GM23338 (cell line): ENCODE results near the gene SPATC1L. TPM values are rescaled to one million over a fixed set of nuclear protein-coding genes. Genes with fewer than 3 reads are reported as not detected.

Experiments
- ATAC-seq: fragments of 200-7000 bp; cut with Tn5 transposase; 3 replicates; pipeline ENCODE4 v1.9.1; 2020
- DNase-seq: peaks from one replicate; pipeline ENCODE4 v3.0.0-alpha.2; 2015; ENCODE audit warnings: low spot score
- H2AFZ ChIP-seq: fragments of 200-600 bp; sonication (generic); 2 replicates; pipeline ENCODE4 v1.8.0; 2016; ENCODE audit warnings: antibody characterized with exemption, mild to moderate bottlenecking, moderate library complexity
- H3F3A ChIP-seq: fragments of 200-600 bp; sonication (generic); replicated peaks from 2 replicates; pipeline ENCODE4 v1.8.0; 2017; ENCODE audit warnings: antibody characterized with exemption, mixed run types, low read depth
- H3K27ac ChIP-seq: fragments of 200-600 bp; sonication (generic); 2 replicates; pipeline ENCODE4 v1.6.1; 2016; ENCODE audit warnings: low read depth
- H3K27me3 ChIP-seq: fragments of 200-600 bp; sonication (generic); 2 replicates; pipeline ENCODE4 v1.8.0; 2016; ENCODE audit warnings: mild to moderate bottlenecking, mixed run types, moderate library complexity; ENCODE audit not compliant: insufficient read depth
- H3K36me3 ChIP-seq: fragments of 200-600 bp; sonication (generic); 2 replicates; pipeline ENCODE4 v1.8.0; 2016; ENCODE audit warnings: mild to moderate bottlenecking; ENCODE audit not compliant: insufficient read depth
- H3K4me1 ChIP-seq: fragments of 200-600 bp; sonication (generic); 2 replicates; pipeline ENCODE4 v1.8.0; 2016; ENCODE audit warnings: mild to moderate bottlenecking, moderate library complexity; ENCODE audit not compliant: insufficient read depth
- H3K4me2 ChIP-seq: fragments of 200-600 bp; sonication (generic); 2 replicates; pipeline ENCODE4 v1.7.1; 2017; ENCODE audit warnings: mixed run types
- H3K4me3 ChIP-seq: fragments of 200-600 bp; sonication (generic); 2 replicates; pipeline ENCODE4 v1.6.1; 2016; ENCODE audit warnings: mixed run types
- H3K79me2 ChIP-seq: fragments of 200-600 bp; sonication (generic); replicated peaks from 2 replicates; pipeline ENCODE4 v1.8.0; 2017; ENCODE audit warnings: mild to moderate bottlenecking; ENCODE audit not compliant: insufficient read depth
- H3K9me2 ChIP-seq: fragments of 200-600 bp; sonication (generic); 2 replicates; pipeline ENCODE4 v1.8.0; 2017; ENCODE audit not compliant: insufficient read depth
- H4K20me1 ChIP-seq: fragments of 200-600 bp; sonication (generic); replicated peaks from 2 replicates; pipeline ENCODE4 v1.8.0; 2017; ENCODE audit warnings: mild to moderate bottlenecking; ENCODE audit not compliant: insufficient read depth
- H3K27ac Mint-ChIP-seq: 2 replicates; pipeline ENCODE4 v1.8.0; 2020; ENCODE audit warnings: inconsistent platforms, mild to moderate bottlenecking, moderate library complexity, mixed read lengths
- H3K27me3 Mint-ChIP-seq: 3 replicates; pipeline ENCODE4 v1.8.0; 2022; ENCODE audit warnings: low read depth, mild to moderate bottlenecking, moderate library complexity, mixed read lengths, inconsistent platforms; ENCODE audit not compliant: insufficient read depth, poor library complexity
- H3K36me3 Mint-ChIP-seq: 3 replicates; pipeline ENCODE4 v1.8.0; 2021; ENCODE audit warnings: low read depth, mild to moderate bottlenecking, inconsistent platforms, moderate library complexity, mixed read lengths
- H3K4me1 Mint-ChIP-seq: 3 replicates; pipeline ENCODE4 v1.8.0; 2020; ENCODE audit warnings: mild to moderate bottlenecking, inconsistent platforms, mixed read lengths
- H3K4me3 Mint-ChIP-seq: 3 replicates; pipeline ENCODE4 v1.8.0; 2021; ENCODE audit warnings: moderate library complexity, mild to moderate bottlenecking, inconsistent platforms, mixed read lengths
- H3K9me3 Mint-ChIP-seq: 3 replicates; pipeline ENCODE4 v1.8.0; 2020; ENCODE audit warnings: moderate library complexity, mild to moderate bottlenecking, inconsistent platforms, mixed read lengths
- CREB1 ChIP-seq: fragments of 250-450 bp; sonication (Bioruptor Pico); IDR thresholded peaks from 2 replicates; pipeline ENCODE4 v1.5.0; 2020; ENCODE audit warnings: low read depth, mild to moderate bottlenecking, moderate library complexity
- EZH2 ChIP-seq: fragments of 200-600 bp; sonication (generic); IDR thresholded peaks from one replicate; pipeline ENCODE4 v1.8.0; 2017; ENCODE audit warnings: antibody characterized with exemption, mild to moderate bottlenecking, low read depth; ENCODE audit not compliant: unreplicated experiment
- EZH2phosphoT487 ChIP-seq: fragments of 200-600 bp; sonication (generic); IDR thresholded peaks from one replicate; pipeline ENCODE4 v1.8.1; 2018; ENCODE audit warnings: antibody characterized with exemption; ENCODE audit not compliant: unreplicated experiment
- JUNB ChIP-seq: IDR thresholded peaks from one replicate; pipeline ENCODE4 v1.6.1; 2016; ENCODE audit warnings: antibody characterized with exemption; ENCODE audit not compliant: unreplicated experiment
- NANOG ChIP-seq: IDR thresholded peaks from 2 replicates; pipeline ENCODE4 v1.6.1; 2016; ENCODE audit warnings: antibody characterized with exemption, borderline replicate concordance
- POLR2AphosphoS5 ChIP-seq: IDR thresholded peaks from 2 replicates; pipeline ENCODE4 v1.6.1; 2016; ENCODE audit warnings: antibody characterized with exemption, low read depth
- STAT1 ChIP-seq: IDR thresholded peaks from one replicate; pipeline ENCODE4 v1.6.1; 2016; ENCODE audit warnings: antibody characterized with exemption; ENCODE audit not compliant: unreplicated experiment
- ZNF114 ChIP-seq: fragments of 250-450 bp; sonication (Bioruptor Pico); IDR thresholded peaks from 2 replicates; pipeline ENCODE4 v1.5.0; 2020; ENCODE audit warnings: mild to moderate bottlenecking, moderate library complexity
- ZNF331 ChIP-seq: fragments of 250-450 bp; sonication (Bioruptor Pico); IDR thresholded peaks from 2 replicates; pipeline ENCODE4 v1.5.0; 2020; ENCODE audit warnings: low read depth, mild to moderate bottlenecking, moderate library complexity
- ZNF462 ChIP-seq: fragments of 250-450 bp; sonication (Bioruptor Pico); IDR thresholded peaks from 2 replicates; pipeline ENCODE4 v1.5.0; 2020; ENCODE audit warnings: mild to moderate bottlenecking, moderate library complexity
- polyA plus RNA-seq: library from polyadenylated mRNA; unstranded; fragments of >200 nt; fragmentation: Nextera tagmentation; extraction: Ambion mirVana; gene quantifications from 2 replicates; pipeline ENCODE4 v1.2.1, GENCODE V29; 2016
- total RNA-seq: library from RNA; depleted of rRNA; stranded (reverse); fragments of >200 nt; shearing (Covaris generic); gene quantifications from 2 replicates; pipeline ENCODE4 v1.2.3, GENCODE V29; 2014
- TF ChIP-seq, protein P1 (sequence below): IDR thresholded peaks from 2 replicates; pipeline ENCODE4 v1.6.1; 2016; ENCODE audit warnings: antibody characterized with exemption
- TF ChIP-seq, protein P2 (sequence below), 2 experiments: fragments of 200-600 bp in 1 of 2; sonication (generic) in 1 of 2; conservative IDR thresholded peaks; 2 replicates each; pipeline versions ENCODE4 v1.5.1 to v1.6.1; 2016 to 2017; ENCODE audit warnings: antibody characterized with exemption in 2 of 2, low read depth in 2 of 2, mild to moderate bottlenecking in 2 of 2, moderate library complexity in 1 of 2
- TF ChIP-seq, protein P3 (sequence below): IDR thresholded peaks from one replicate; pipeline ENCODE4 v1.6.1; 2018; ENCODE audit warnings: antibody characterized with exemption; ENCODE audit not compliant: unreplicated experiment

Gene SPATC1L
- total and polyA plus RNA-seq, 2 experiments from 2014 or later, result 37.6 to 70.2 TPM

GRCh38 chr21:46226146-46226545, 41.9 kb upstream of the SPATC1L start:
- Mint-ChIP-seq H3K27ac (no peak overlapping the region), H3K36me3 (peaks cover 60% of the 10 kb centered on the region), H3K27me3 (peaks cover 6% of the 10 kb centered on the region), H3K9me3 (peaks cover 42% of the 10 kb centered on the region), H3K4me3 (peak overlapping the region; percentile 9; the same call in 1 of the 3 replicates), H3K4me1 (peaks cover 23% of the 10 kb centered on the region)
- H3K36me3 ChIP-seq, result peaks cover 22% of the 10 kb centered on the region
- no peak for ATAC-seq
- H3K27ac ChIP-seq, result no peak overlapping the region
- H3K79me2 ChIP-seq, result peaks cover 89% of the 10 kb centered on the region
- no peak for DNase-seq
- H4K20me1 ChIP-seq, result peaks cover 37% of the 10 kb centered on the region
- peaks cover 1% of the 10 kb centered on the region; the same call in 1 of the 2 replicates for H3K9me2 ChIP-seq
- TF ChIP-seq JUNB (no peak), CREB1 (CRISPR knock-in tag) (no peak), EZH2 (no peak), NANOG (no peak), ZNF114 (CRISPR knock-in tag) (no peak), STAT1 (no peak), ZNF462 (CRISPR knock-in tag) (no peak), POLR2AphosphoS5 (no peak), EZH2phosphoT487 (no peak), ZNF331 (CRISPR knock-in tag) (no peak)
- TF ChIP-seq, protein P1, sequence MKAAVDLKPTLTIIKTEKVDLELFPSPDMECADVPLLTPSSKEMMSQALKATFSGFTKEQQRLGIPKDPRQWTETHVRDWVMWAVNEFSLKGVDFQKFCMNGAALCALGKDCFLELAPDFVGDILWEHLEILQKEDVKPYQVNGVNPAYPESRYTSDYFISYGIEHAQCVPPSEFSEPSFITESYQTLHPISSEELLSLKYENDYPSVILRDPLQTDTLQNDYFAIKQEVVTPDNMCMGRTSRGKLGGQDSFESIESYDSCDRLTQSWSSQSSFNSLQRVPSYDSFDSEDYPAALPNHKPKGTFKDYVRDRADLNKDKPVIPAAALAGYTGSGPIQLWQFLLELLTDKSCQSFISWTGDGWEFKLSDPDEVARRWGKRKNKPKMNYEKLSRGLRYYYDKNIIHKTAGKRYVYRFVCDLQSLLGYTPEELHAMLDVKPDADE, result no peak
- TF ChIP-seq, protein P2, sequence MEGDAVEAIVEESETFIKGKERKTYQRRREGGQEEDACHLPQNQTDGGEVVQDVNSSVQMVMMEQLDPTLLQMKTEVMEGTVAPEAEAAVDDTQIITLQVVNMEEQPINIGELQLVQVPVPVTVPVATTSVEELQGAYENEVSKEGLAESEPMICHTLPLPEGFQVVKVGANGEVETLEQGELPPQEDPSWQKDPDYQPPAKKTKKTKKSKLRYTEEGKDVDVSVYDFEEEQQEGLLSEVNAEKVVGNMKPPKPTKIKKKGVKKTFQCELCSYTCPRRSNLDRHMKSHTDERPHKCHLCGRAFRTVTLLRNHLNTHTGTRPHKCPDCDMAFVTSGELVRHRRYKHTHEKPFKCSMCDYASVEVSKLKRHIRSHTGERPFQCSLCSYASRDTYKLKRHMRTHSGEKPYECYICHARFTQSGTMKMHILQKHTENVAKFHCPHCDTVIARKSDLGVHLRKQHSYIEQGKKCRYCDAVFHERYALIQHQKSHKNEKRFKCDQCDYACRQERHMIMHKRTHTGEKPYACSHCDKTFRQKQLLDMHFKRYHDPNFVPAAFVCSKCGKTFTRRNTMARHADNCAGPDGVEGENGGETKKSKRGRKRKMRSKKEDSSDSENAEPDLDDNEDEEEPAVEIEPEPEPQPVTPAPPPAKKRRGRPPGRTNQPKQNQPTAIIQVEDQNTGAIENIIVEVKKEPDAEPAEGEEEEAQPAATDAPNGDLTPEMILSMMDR (conservative IDR thresholded peaks at IDR 0.05; ENCODE audit: low read depth in 2 of 2), result no peak
- TF ChIP-seq, protein P3, sequence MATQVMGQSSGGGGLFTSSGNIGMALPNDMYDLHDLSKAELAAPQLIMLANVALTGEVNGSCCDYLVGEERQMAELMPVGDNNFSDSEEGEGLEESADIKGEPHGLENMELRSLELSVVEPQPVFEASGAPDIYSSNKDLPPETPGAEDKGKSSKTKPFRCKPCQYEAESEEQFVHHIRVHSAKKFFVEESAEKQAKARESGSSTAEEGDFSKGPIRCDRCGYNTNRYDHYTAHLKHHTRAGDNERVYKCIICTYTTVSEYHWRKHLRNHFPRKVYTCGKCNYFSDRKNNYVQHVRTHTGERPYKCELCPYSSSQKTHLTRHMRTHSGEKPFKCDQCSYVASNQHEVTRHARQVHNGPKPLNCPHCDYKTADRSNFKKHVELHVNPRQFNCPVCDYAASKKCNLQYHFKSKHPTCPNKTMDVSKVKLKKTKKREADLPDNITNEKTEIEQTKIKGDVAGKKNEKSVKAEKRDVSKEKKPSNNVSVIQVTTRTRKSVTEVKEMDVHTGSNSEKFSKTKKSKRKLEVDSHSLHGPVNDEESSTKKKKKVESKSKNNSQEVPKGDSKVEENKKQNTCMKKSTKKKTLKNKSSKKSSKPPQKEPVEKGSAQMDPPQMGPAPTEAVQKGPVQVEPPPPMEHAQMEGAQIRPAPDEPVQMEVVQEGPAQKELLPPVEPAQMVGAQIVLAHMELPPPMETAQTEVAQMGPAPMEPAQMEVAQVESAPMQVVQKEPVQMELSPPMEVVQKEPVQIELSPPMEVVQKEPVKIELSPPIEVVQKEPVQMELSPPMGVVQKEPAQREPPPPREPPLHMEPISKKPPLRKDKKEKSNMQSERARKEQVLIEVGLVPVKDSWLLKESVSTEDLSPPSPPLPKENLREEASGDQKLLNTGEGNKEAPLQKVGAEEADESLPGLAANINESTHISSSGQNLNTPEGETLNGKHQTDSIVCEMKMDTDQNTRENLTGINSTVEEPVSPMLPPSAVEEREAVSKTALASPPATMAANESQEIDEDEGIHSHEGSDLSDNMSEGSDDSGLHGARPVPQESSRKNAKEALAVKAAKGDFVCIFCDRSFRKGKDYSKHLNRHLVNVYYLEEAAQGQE, result no peak
- peak overlapping the region; percentile 99 for H3K4me2 ChIP-seq
- H3K4me3 ChIP-seq, result peak overlapping the region; percentile 98
- H3K27me3 ChIP-seq, result no peaks in the 10 kb centered on the region
- H3F3A ChIP-seq, result peaks cover 11% of the 10 kb centered on the region; the same call in 1 of the 2 replicates
- no peak overlapping the region for H2AFZ ChIP-seq
- H3K4me1 ChIP-seq, result peaks cover 20% of the 10 kb centered on the region
